CD4-positive, alpha-beta T cell treated with Interleukin-6 for 4 hours (primary cell): ENCODE data around the gene CACNA1A.
"Not testable (repeated sequence)": the region's sequence is repeated elsewhere in the genome, so short reads cannot be mapped to it uniquely, and the experiment has no call there.

Source experiments
- DNase-seq: peaks from one replicate; pipeline ENCODE4 v3.0.0-alpha.2; 2020; ENCODE audit warnings: mixed read lengths

CACNA1A gene

GRCh38 chr19:13506471-13506820 lies at the start of gene CACNA1A:
Gene CACNA1A, minus strand, starts transcription at chr19:13506479. Its CDS starts 255 bp downstream, at chr19:13506224.
- no peak for DNase-seq

GRCh38 chr19:13554506-13555240 lies 48.4 kb upstream of the CACNA1A start:
- no peak for DNase-seq

GRCh38 chr19:13553880-13554400 lies 47.7 kb upstream of the CACNA1A start:
- no peak for DNase-seq

GRCh38 chr19:13548131-13548530 lies 41.9 kb upstream of the CACNA1A start:
- DNase-seq: no peak

GRCh38 chr19:13547102-13547501 lies 40.8 kb upstream of the CACNA1A start:
- DNase-seq: no peak

- no peak for DNase-seq
Measured at GRCh38 chr19:13544423-13544822, 38.1 kb upstream of the CACNA1A start.

- DNase-seq: no peak
Measured at GRCh38 chr19:13541554-13541953, 35.3 kb upstream of the CACNA1A start.

GRCh38 chr19:13539332-13539731 lies 33.1 kb upstream of the CACNA1A start:
- no peak for DNase-seq

- DNase-seq: no peak
Measured at GRCh38 chr19:13538601-13539253, 32.4 kb upstream of the CACNA1A start.

- no peak for DNase-seq
Measured at GRCh38 chr19:13537454-13537853, 31.2 kb upstream of the CACNA1A start.

GRCh38 chr19:13530720-13531119 lies 24.4 kb upstream of the CACNA1A start:
- DNase-seq: no peak

GRCh38 chr19:13529721-13530120 lies 23.4 kb upstream of the CACNA1A start:
- not testable (repeated sequence) for DNase-seq

GRCh38 chr19:13526552-13526951 lies 20.3 kb upstream of the CACNA1A start:
- DNase-seq: no peak

- DNase-seq: no peak
Measured at GRCh38 chr19:13521066-13521465, 14.8 kb upstream of the CACNA1A start.

- no peak for DNase-seq
Measured at GRCh38 chr19:13511947-13512346, 5.7 kb upstream of the CACNA1A start.

- no peak for DNase-seq
Measured at GRCh38 chr19:13507053-13507611, 853 bp upstream of the CACNA1A start.

- DNase-seq: no peak
Measured at GRCh38 chr19:13505761-13506470, 363 bp downstream of the CACNA1A start.

- no peak for DNase-seq
Measured at GRCh38 chr19:13505164-13505695, 1.0 kb downstream of the CACNA1A start.

GRCh38 chr19:13503570-13504235 lies 2.6 kb downstream of the CACNA1A start:
- no peak for DNase-seq

GRCh38 chr19:13502231-13502630 lies 4.0 kb downstream of the CACNA1A start:
- no peak for DNase-seq

GRCh38 chr19:13499692-13500091 lies 6.6 kb downstream of the CACNA1A start:
- no peak for DNase-seq

GRCh38 chr19:13493516-13494310 lies 12.6 kb downstream of the CACNA1A start:
- DNase-seq: no peak
